GM12878 (cell line): ENCODE results near the gene COPB1. TPM values are rescaled to one million over a fixed set of nuclear protein-coding genes. Genes with fewer than 3 reads are reported as not detected.

Experiments
- ATAC-seq: fragments of 200-7000 bp; cut with Tn5 transposase; 3 replicates; pipeline ENCODE4 v1.9.1; 2020; ENCODE audit warnings: mild to moderate bottlenecking, moderate library complexity
- BruUV-seq: library from RNA; stranded (reverse); fragments of 400-500 nt; replicated peaks from 2 replicates; lab custom pipeline; 2021; lab: Mats Ljungman, UMichigan
- CTCF ChIA-PET: fragments of 300-600 bp; sonication (Branson Sonifier 250); formaldehyde crosslinking; extraction: SDS; loops from one replicate; lab custom pipeline; 2021; ENCODE audit warnings: inconsistent platforms; lab: Yijun Ruan, JAX
- POLR2A ChIA-PET: fragments of 350-600 bp; formaldehyde crosslinking; extraction: SDS; loops from one replicate; lab custom pipeline; 2021; ENCODE audit warnings: inconsistent platforms; lab: Charles Lee
- RAD21 ChIA-PET: fragments of 300-600 bp; sonication (Branson Sonifier 250); formaldehyde crosslinking; loops from one replicate; lab custom pipeline; 2023; ENCODE audit warnings: antibody characterized with exemption; ENCODE audit not compliant: unreplicated experiment; lab: Charles Lee
- SMC1A ChIA-PET: fragments of 300-600 bp; sonication (Branson Sonifier 250); formaldehyde crosslinking; loops from one replicate; lab custom pipeline; 2023; ENCODE audit not compliant: unreplicated experiment, uncharacterized antibody; lab: Charles Lee
- DNase-seq: peaks from one replicate; pipeline ENCODE4 v3.0.0-alpha.2; 2011; ENCODE audit warnings: low read depth, low spot score
- FAIRE-seq: peaks from 3 replicates; lab custom pipeline; 2011; peaks lifted over from hg19 to GRCh38; lab: Jason Lieb, UNC
- H2AFZ ChIP-seq: 2 replicates; pipeline ENCODE4 v1.6.0; 2011; ENCODE audit warnings: low read depth, low read length, control low read depth; ENCODE audit not compliant: control insufficient read depth
- H3K27ac ChIP-seq: 2 replicates; pipeline ENCODE4 v1.5.1; 2011; ENCODE audit warnings: control low read depth; ENCODE audit not compliant: control insufficient read depth, insufficient read depth
- H3K27me3 ChIP-seq, 2 experiments: replicated peaks in 1 of 2; 2 replicates each; pipeline versions ENCODE4 v1.6.0 to v1.6.1; 2011; ENCODE audit warnings: low read length in 1 of 2; ENCODE audit not compliant: control insufficient read depth in 2 of 2, insufficient read depth in 2 of 2
- H3K36me3 ChIP-seq, 2 experiments: 2 replicates each; pipeline ENCODE4 v1.5.1; 2011; ENCODE audit warnings: low read length in 1 of 2; ENCODE audit not compliant: control insufficient read depth in 2 of 2, insufficient read depth in 2 of 2
- H3K4me1 ChIP-seq: 2 replicates; pipeline ENCODE4 v1.6.1; 2011; ENCODE audit warnings: mild to moderate bottlenecking, low read length, moderate library complexity, mixed read lengths; ENCODE audit not compliant: control insufficient read depth, insufficient read depth
- H3K4me2 ChIP-seq: 2 replicates; pipeline ENCODE4 v1.6.0; 2011; ENCODE audit warnings: control low read depth; ENCODE audit not compliant: control insufficient read depth, insufficient read depth
- H3K4me3 ChIP-seq: fragments of 200-600 bp; sonication (generic); 2 replicates; pipeline ENCODE4 v1.5.1; 2016
- H3K79me2 ChIP-seq: 2 replicates; pipeline ENCODE4 v1.6.0; 2011; ENCODE audit warnings: low read length; ENCODE audit not compliant: control insufficient read depth, insufficient read depth
- H3K9ac ChIP-seq: 2 replicates; pipeline ENCODE4 v1.8.0; 2011; ENCODE audit warnings: low read length, control low read depth, mixed read lengths; ENCODE audit not compliant: control insufficient read depth, insufficient read depth
- H3K9me3 ChIP-seq: replicated peaks from 3 replicates; pipeline ENCODE4 v1.5.1; 2011; ENCODE audit warnings: mild to moderate bottlenecking, low read length; ENCODE audit not compliant: control insufficient read depth, insufficient read depth
- H4K20me1 ChIP-seq: 2 replicates; pipeline ENCODE4 v1.6.0; 2011; ENCODE audit not compliant: control insufficient read depth, insufficient read depth
- BCL11A ChIP-seq: IDR thresholded peaks from 2 replicates; pipeline ENCODE4 v1.6.1; 2011; ENCODE audit warnings: low read depth, low read length
- CBX5 ChIP-seq: sonication (generic); IDR thresholded peaks from 2 replicates; pipeline ENCODE4 v1.6.1; 2016; ENCODE audit warnings: low read depth, moderate library complexity, mild to moderate bottlenecking, inconsistent platforms
- ESRRA ChIP-seq: IDR thresholded peaks from 2 replicates; pipeline ENCODE4 v1.6.1; 2012; ENCODE audit warnings: mild to moderate bottlenecking, low read length, improper control_type of control experiment
- HDAC6 ChIP-seq: fragments of 200-600 bp; sonication (generic); IDR thresholded peaks from one replicate; pipeline ENCODE4 v1.8.0; 2017; ENCODE audit warnings: antibody characterized with exemption; ENCODE audit not compliant: unreplicated experiment
- IKZF2 ChIP-seq, 2 experiments: fragments of 450-650 bp; IDR thresholded peaks; 2 replicates each; pipeline ENCODE4 v1.6.1; 2017; ENCODE audit warnings: mild to moderate bottlenecking in 2 of 2, moderate library complexity in 2 of 2
- JUND ChIP-seq: IDR thresholded peaks from 2 replicates; pipeline ENCODE4 v1.6.1; 2012; ENCODE audit warnings: low read depth, mild to moderate bottlenecking, low read length, improper control_type of control experiment, moderate library complexity
- MEF2B ChIP-seq: fragments of 450-650 bp; IDR thresholded peaks from 2 replicates; pipeline ENCODE4 v1.6.1; 2018; ENCODE audit warnings: mild to moderate bottlenecking, moderate library complexity; ENCODE audit not compliant: partially characterized antibody, poor library complexity, severe bottlenecking
- NBN ChIP-seq: fragments of 450-650 bp; IDR thresholded peaks from 2 replicates; pipeline ENCODE4 v1.6.1; 2016
- NFYA ChIP-seq: IDR thresholded peaks from 2 replicates; pipeline ENCODE4 v1.6.1; 2011; ENCODE audit warnings: low read depth, mild to moderate bottlenecking, low read length, improper control_type of control experiment, borderline replicate concordance
- POLR2AphosphoS5 ChIP-seq: IDR thresholded peaks from 2 replicates; pipeline ENCODE4 v1.6.1; 2011; ENCODE audit warnings: mild to moderate bottlenecking, low read length, inconsistent platforms
- RAD21 ChIP-seq: IDR thresholded peaks from 2 replicates; pipeline ENCODE4 v1.6.1; 2011; ENCODE audit warnings: mild to moderate bottlenecking, low read depth, low read length, moderate library complexity; ENCODE audit not compliant: insufficient read depth
- RAD51 ChIP-seq: fragments of 450-650 bp; IDR thresholded peaks from 2 replicates; pipeline ENCODE4 v1.6.1; 2016; ENCODE audit warnings: moderate library complexity, mild to moderate bottlenecking, inconsistent platforms
- RBBP5 ChIP-seq: fragments of 200-600 bp; sonication (generic); conservative IDR thresholded peaks from 2 replicates; pipeline ENCODE4 v1.6.1; 2016
- SREBF1 ChIP-seq: IDR thresholded peaks from 2 replicates; pipeline ENCODE4 v1.6.1; 2012; ENCODE audit warnings: mild to moderate bottlenecking, low read length
- ZBED1 ChIP-seq: IDR thresholded peaks from 2 replicates; pipeline ENCODE4 v1.6.1; 2016; ENCODE audit warnings: borderline replicate concordance
- ZNF274 ChIP-seq: IDR thresholded peaks from one replicate; pipeline ENCODE4 v1.8.0; 2011; ENCODE audit not compliant: insufficient read length, insufficient read depth
- ZSCAN29 ChIP-seq: fragments of 450-650 bp; IDR thresholded peaks from 2 replicates; pipeline ENCODE4 v1.6.1; 2017; ENCODE audit warnings: mild to moderate bottlenecking, moderate library complexity
- in situ Hi-C: fragments of 300-500 bp; cut with MboI; formaldehyde crosslinking; loops from 9 replicates; pipeline ENCODE4 v1.14.3; 2018; ENCODE audit warnings: mixed read lengths
- intact Hi-C: fragments of 100-400 bp; cut with micrococcal nuclease; formaldehyde crosslinking; loops from one replicate; pipeline ENCODE4 v1.14.2; 2022; ENCODE audit not compliant: unreplicated experiment
- polyA plus RNA-seq, 11 experiments: library from polyadenylated mRNA; depleted of rRNA in 4 of 11; unstranded in 6 of 11; stranded (reverse) in 5 of 11; fragments of >200 nt; fragmentation: Nextera tagmentation in 4 of 11; fragmentation: Illumina TruSeq in 1 of 11; extraction: Ambion mirVana in 4 of 11; extraction: Trizol in 1 of 11; gene quantifications; 1 replicate in 1 of 11; 2 replicates in 10 of 11; pipeline versions ENCODE4 v1.2.1 to v1.2.3, GENCODE V29; 2011 to 2016; ENCODE audit warnings: inconsistent platforms in 2 of 11, missing spikeins in 2 of 11, low read depth in 1 of 11
- total RNA-seq, 4 experiments: library from RNA; depleted of rRNA in 3 of 4; stranded (reverse); fragments of >200 nt in 3 of 4; fragmentation: Illumina TruSeq in 1 of 4; extraction: Trizol in 1 of 4; gene quantifications; 2 replicates each; pipeline versions ENCODE4 v1.2.1 to v1.2.3, GENCODE V29; 2013 to 2021
- TF ChIP-seq, protein P1 (sequence below): IDR thresholded peaks from 2 replicates; pipeline ENCODE4 v1.6.1; 2011; ENCODE audit warnings: borderline replicate concordance, low read depth, mild to moderate bottlenecking, moderate library complexity, mixed read lengths, low read length; ENCODE audit not compliant: insufficient read depth; ENCODE audit errors: extremely low read length
- TF ChIP-seq, protein P2 (sequence below): fragments of 450-650 bp; IDR thresholded peaks from 2 replicates; pipeline ENCODE4 v1.6.1; 2014; ENCODE audit warnings: mild to moderate bottlenecking

COPB1 gene
- total and polyA plus RNA-seq, 10 of the 15 experiments (the other 5 are each of a cell fraction or from before 2014, with no cell fraction given), result 67.0 to 149 (median 109) TPM

DNA sequence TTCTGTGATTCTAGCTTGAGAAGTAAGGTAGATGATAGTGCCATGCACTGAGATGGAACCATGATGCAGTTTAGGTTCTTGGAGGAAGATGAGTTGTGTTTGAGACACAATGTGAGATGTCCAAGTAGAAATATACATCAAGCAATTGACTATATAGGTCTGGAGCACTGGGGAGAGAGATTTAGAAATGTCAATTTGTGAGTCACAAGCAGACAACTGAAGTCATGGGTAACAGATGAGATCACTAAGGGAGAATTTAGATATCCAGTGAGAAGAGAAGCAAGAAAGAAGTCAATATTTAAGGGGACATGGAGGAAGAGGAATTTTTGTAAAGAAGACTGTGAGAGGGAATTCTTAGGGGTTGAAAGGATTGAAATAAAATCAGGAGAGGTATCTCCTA, 75.5 kb downstream of the COPB1 start:
- ChIA-PET CTCF (interaction anchor here (2.3 to 3.1 kb wide), 2 partner anchors 31 to 123 kb away, joined by 7 to 12 read pairs; no protein-coding TSS in a partner anchor), SMC1A (interaction anchor here (1.2 kb wide), 1 partner anchor 11 kb away, joined by 3 read pairs; no protein-coding TSS in a partner anchor), RAD21 (no interaction called here), POLR2A (no interaction called here)
- in situ Hi-C loops (loop anchor here (25.0 kb wide), 1 partner anchor 462 kb away; the partner anchor contains the start of gene SPON1), intact Hi-C loops (no loop called here)
- ATAC-seq (no peak), DNase-seq (no peak), FAIRE-seq (no peak)
- H2AFZ ChIP-seq, result no peak overlapping the region
- no peak overlapping the region for H3K4me3 ChIP-seq
- H3K4me2 ChIP-seq, result no peak overlapping the region
- no peak overlapping the region for H3K9ac ChIP-seq
- H3K27ac ChIP-seq, result no peak overlapping the region
- no peaks in the 10 kb centered on the region for H3K79me2 ChIP-seq
- H3K9me3 ChIP-seq, result no peaks in the 10 kb centered on the region
- TF ChIP-seq RAD51 (no peak), NBN (no peak), RAD21 (no peak), MEF2B (no peak), NFYA (no peak), BCL11A (no peak), RBBP5 (no peak), SREBF1 (no peak), ZNF274 (no peak), HDAC6 (no peak), POLR2AphosphoS5 (no peak), CBX5 (no peak), ESRRA (no peak), IKZF2 (IDR thresholded peaks at IDR 0.05) (no peak), ZSCAN29 (no peak), ZBED1 (no peak), JUND (no peak)
- TF ChIP-seq, protein P1, sequence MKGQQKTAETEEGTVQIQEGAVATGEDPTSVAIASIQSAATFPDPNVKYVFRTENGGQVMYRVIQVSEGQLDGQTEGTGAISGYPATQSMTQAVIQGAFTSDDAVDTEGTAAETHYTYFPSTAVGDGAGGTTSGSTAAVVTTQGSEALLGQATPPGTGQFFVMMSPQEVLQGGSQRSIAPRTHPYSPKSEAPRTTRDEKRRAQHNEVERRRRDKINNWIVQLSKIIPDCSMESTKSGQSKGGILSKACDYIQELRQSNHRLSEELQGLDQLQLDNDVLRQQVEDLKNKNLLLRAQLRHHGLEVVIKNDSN, result no peak
- TF ChIP-seq, protein P2, sequence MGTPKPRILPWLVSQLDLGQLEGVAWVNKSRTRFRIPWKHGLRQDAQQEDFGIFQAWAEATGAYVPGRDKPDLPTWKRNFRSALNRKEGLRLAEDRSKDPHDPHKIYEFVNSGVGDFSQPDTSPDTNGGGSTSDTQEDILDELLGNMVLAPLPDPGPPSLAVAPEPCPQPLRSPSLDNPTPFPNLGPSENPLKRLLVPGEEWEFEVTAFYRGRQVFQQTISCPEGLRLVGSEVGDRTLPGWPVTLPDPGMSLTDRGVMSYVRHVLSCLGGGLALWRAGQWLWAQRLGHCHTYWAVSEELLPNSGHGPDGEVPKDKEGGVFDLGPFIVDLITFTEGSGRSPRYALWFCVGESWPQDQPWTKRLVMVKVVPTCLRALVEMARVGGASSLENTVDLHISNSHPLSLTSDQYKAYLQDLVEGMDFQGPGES, result no peak
- H3K4me1 ChIP-seq, result no peaks in the 10 kb centered on the region
- H3K27me3 ChIP-seq, result no peaks in the 10 kb centered on the region
- H4K20me1 ChIP-seq, result no peaks in the 10 kb centered on the region
- no TSS peak for BruUV-seq
- no peaks in the 10 kb centered on the region for H3K36me3 ChIP-seq
